Heart right ventricle (tissue), 16 donors: ENCODE results near the gene SDS. TPM values are rescaled to one million over a fixed set of nuclear protein-coding genes. Genes with fewer than 3 reads are reported as not detected.

ENCODE experiments used
- ATAC-seq, 8 donors: fragments of 200-7000 bp; cut with Tn5 transposase; one replicate each; pipeline ENCODE4 v1.9.1; 2020; ENCODE audit warnings: mild to moderate bottlenecking in 8 of 8, moderate library complexity in 8 of 8, moderate number of reproducible peaks in 1 of 8
- DNase-seq, 2 donors: peaks; one replicate each; pipeline ENCODE4 v3.0.0-alpha.2; 2020
- H3K27ac ChIP-seq, 10 donors: fragments of 200-600 bp; sonication (generic) in 2 of 10; one replicate each; pipeline versions ENCODE4 v1.5.0 to v1.8.0; 2020 to 2022; ENCODE audit warnings: mild to moderate bottlenecking in 3 of 10
- H3K27me3 ChIP-seq, 7 donors: fragments of 200-600 bp; one replicate each; pipeline ENCODE4 v1.8.0; 2021 to 2022; ENCODE audit warnings: mild to moderate bottlenecking in 2 of 7
- H3K36me3 ChIP-seq, 9 donors: fragments of 200-600 bp; sonication (generic) in 1 of 9; one replicate each; pipeline versions ENCODE4 v1.5.0 to v1.8.0; 2020 to 2022; ENCODE audit warnings: mild to moderate bottlenecking in 2 of 9
- H3K4me1 ChIP-seq, 9 donors: fragments of 200-600 bp; sonication (generic) in 1 of 9; one replicate each; pipeline versions ENCODE4 v1.5.0 to v1.8.0; 2020 to 2022; ENCODE audit warnings: mild to moderate bottlenecking in 4 of 9
- H3K4me3 ChIP-seq, 10 donors: fragments of 200-600 bp; sonication (generic) in 2 of 10; one replicate each; pipeline versions ENCODE4 v1.5.0 to v1.8.0; 2020 to 2022; ENCODE audit warnings: mild to moderate bottlenecking in 7 of 10, moderate library complexity in 2 of 10
- H3K9me3 ChIP-seq, 11 donors: fragments of 200-600 bp in 10 of 11; sonication (generic) in 2 of 11; one replicate each; pipeline versions ENCODE4 v1.5.0 to v1.8.0; 2013 to 2022; ENCODE audit warnings: mild to moderate bottlenecking in 2 of 11, control low read depth in 1 of 11, moderate library complexity in 1 of 11
- CTCF ChIP-seq, 9 donors: fragments of 200-600 bp; sonication (generic) in 2 of 9; IDR thresholded peaks; one replicate each; pipeline versions ENCODE4 v1.5.0 to v1.8.0; 2021 to 2022; ENCODE audit warnings: antibody characterized with exemption in 9 of 9, mild to moderate bottlenecking in 5 of 9, moderate library complexity in 1 of 9
- WGBS, 2 donors: extraction: QIAGEN DNeasy Blood & Tissue Kit; methylation state at CpG; one replicate each; pipeline ENCODE4 v1.1.7; 2013; ENCODE audit warnings: inconsistent platforms in 1 of 2; 5-methylcytosine and 5-hydroxymethylcytosine counted together
- intact Hi-C, 10 donors: fragments of 100-400 bp; cut with DNase I; formaldehyde crosslinking; loops; one replicate each; pipeline versions ENCODE4 v1.11.1 to v1.14.2; 2022
- polyA plus RNA-seq, 2 donors: library from polyadenylated mRNA; stranded (reverse); fragments of 200-250 nt; gene quantifications; one replicate each; pipeline ENCODE4 v1.2.3, GENCODE V29; 2013
- total RNA-seq, 10 donors: library from RNA; stranded (reverse); fragmentation: NEBNext Ultra II Directional in 3 of 10; extraction: Animal tissue kit (Norgen Biotek cat#: 25700) in 3 of 10; gene quantifications; one replicate each; pipeline versions ENCODE4 v1.2.1 to v1.2.4, GENCODE V29; 2021 to 2023
- donor health status: Arrhythmogenic right ventricular cardiomyopathy.
- donor health status: ischemic (EF 13 %, LVEDD 7.1; RV severe dilation, severe dysfunction).
- donor health status: healthy with polysubstance abuse.
- donor health status: DM: no; HTN: yes; CAD: no.
- donor health status: DM: no; HTN: no; CAD: no.
- donor health status: ischemic (EF 25% LVEDD 6.9; RV normal size, moderate dysfunction).
- donor health status: ischemic (EF 25% LVEDD 5.7; RV mildly dilated, moderate dysfunction).
- donor health status: healthy.
- donor health status: DM: yes; HTN: yes; CAD: no.
- donor health status: Ischemic cardiomyopathy.
- donor health status: ischemic (EF 35%, LVEDD 5.7; RV mildly dilated, moderate dysfunction).
- donor health status: nonischemic (EF 11% LVEDD 7.7; RV severe dilation, severe dysfunction).
- donor health status: DM: yes; HTN: yes; CAD: no.
- donor health status: PGD.
- donor health status: ischemic (EF 29% LVEDD 5.4; RV normal size, mild dysfunction).
- donor health status: nonischemic (EF 23%, LVEDD 6.1; RV moderate dilation, normal function).

SDS gene
- total and polyA plus RNA-seq, 12 donors: 0.18 to 1.6 (median 0.33) TPM; not detected in 7

GRCh38 chr12:113391650-113392337, 11.9 kb downstream of the SDS start:
- peaks cover 0 to 45% (median 9%) of the 10 kb centered on the region in 9 donors for H3K36me3 ChIP-seq
- 93% methylated on average over 9 of the region's 9 CpGs for WGBS, 2 donors
- H3K9me3 ChIP-seq: peaks cover 0 to 5% (median 0%) of the 10 kb centered on the region in 11 donors
- ATAC-seq (no peak), DNase-seq (no peak)
- intact Hi-C loops: no loop called here
- no peak overlapping the region for H3K4me3 ChIP-seq
- H3K27me3 ChIP-seq: no peaks in the 10 kb centered on the region
- TF ChIP-seq CTCF (IDR thresholded peaks at IDR 0.05): no peak
- no peak overlapping the region for H3K27ac ChIP-seq
- H3K4me1 ChIP-seq: no peaks in the 10 kb centered on the region

GRCh38 chr12:113391145-113391544, 12.5 kb downstream of the SDS start:
- no peak overlapping the region for H3K4me3 ChIP-seq
- H3K36me3 ChIP-seq: peaks cover 0 to 52% (median 9%) of the 10 kb centered on the region in 9 donors
- no peak overlapping the region for H3K27ac ChIP-seq
- DNase-seq (no peak), ATAC-seq (no peak)
- 91 to 98% methylated on average over 3 of the region's 3 CpGs for WGBS, 2 donors
- intact Hi-C loops: no loop called here
- no peaks in the 10 kb centered on the region for H3K27me3 ChIP-seq
- no peaks in the 10 kb centered on the region for H3K4me1 ChIP-seq
- TF ChIP-seq CTCF (IDR thresholded peaks at IDR 0.05): no peak
- H3K9me3 ChIP-seq: peaks cover 0 to 5% (median 0%) of the 10 kb centered on the region in 11 donors

- no peak overlapping the region for H3K27ac ChIP-seq
- H3K36me3 ChIP-seq: peaks cover 0 to 60% (median 9%) of the 10 kb centered on the region in 9 donors
- WGBS, 2 donors: 97% methylated on average over 6 of the region's 6 CpGs
- peaks cover 0 to under 1% (median 0%) of the 10 kb centered on the region in 11 donors for H3K9me3 ChIP-seq
- no peaks in the 10 kb centered on the region for H3K4me1 ChIP-seq
- intact Hi-C loops: no loop called here
- no peak overlapping the region for H3K4me3 ChIP-seq
- H3K27me3 ChIP-seq: no peaks in the 10 kb centered on the region
- no peak for DNase-seq
- no peak for ATAC-seq
- TF ChIP-seq CTCF (IDR thresholded peaks at IDR 0.05): no peak
Observed at GRCh38 chr12:113390064-113391043, 13.3 kb downstream of the SDS start.

- intact Hi-C loops: no loop called here
- no peaks in the 10 kb centered on the region for H3K27me3 ChIP-seq
- no peak overlapping the region for H3K4me3 ChIP-seq
- 94 to 96% methylated on average over 14 of the region's 14 CpGs for WGBS, 2 donors
- no peaks in the 10 kb centered on the region for H3K9me3 ChIP-seq
- no peak for ATAC-seq
- H3K4me1 ChIP-seq: no peaks in the 10 kb centered on the region
- H3K36me3 ChIP-seq: peaks cover 0 to 80% (median 9%) of the 10 kb centered on the region in 9 donors
- TF ChIP-seq CTCF (IDR thresholded peaks at IDR 0.05): no peak
- no peak for DNase-seq
- H3K27ac ChIP-seq: no peak overlapping the region
Observed at GRCh38 chr12:113388351-113388750, 15.3 kb downstream of the SDS start.
